ENCODE results near the gene TRIM26.

TRIM26 gene

DNA sequence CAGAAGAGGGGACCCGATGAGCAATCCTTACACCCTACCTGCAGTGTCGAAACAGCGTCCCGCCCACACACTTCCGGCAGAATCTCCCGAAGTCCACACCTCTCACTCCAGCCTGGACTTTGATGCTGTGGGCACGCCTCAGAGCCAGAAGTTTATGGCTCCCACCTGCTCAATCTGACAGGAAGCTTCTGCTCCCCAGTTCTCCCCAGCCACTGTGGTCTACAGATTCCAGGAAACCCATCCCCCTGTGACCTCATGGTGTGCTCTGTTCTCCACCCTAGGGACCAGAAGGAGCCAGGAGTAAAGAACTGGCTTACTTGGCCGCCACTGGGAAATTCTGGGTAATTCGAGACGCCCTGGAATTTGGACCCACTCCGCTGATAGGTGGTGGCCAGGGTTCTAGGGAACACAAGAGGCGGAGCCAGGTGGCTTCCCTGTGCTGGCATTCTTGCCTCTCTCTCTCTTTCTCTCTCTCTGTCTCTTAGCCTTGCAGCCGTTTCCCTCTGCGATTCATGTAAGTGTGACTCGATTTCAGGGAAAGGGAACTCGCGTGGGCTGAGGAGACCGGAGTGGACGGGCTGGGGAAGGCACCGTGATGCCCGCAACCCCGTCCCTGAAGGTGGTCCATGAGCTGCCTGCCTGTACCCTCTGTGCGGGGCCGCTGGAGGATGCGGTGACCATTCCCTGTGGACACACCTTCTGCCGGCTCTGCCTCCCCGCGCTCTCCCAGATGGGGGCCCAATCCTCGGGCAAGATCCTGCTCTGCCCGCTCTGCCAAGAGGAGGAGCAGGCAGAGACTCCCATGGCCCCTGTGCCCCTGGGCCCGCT is 49.9 kb downstream of the TRIM26 start, which contains the start of gene TRIM15:
TRIM15 (plus strand) TSS at position 457 of the 828 bp plus-strand sequence; CDS start at position 596, 139 bp downstream.
- TF ChIP-seq, protein P1, sequence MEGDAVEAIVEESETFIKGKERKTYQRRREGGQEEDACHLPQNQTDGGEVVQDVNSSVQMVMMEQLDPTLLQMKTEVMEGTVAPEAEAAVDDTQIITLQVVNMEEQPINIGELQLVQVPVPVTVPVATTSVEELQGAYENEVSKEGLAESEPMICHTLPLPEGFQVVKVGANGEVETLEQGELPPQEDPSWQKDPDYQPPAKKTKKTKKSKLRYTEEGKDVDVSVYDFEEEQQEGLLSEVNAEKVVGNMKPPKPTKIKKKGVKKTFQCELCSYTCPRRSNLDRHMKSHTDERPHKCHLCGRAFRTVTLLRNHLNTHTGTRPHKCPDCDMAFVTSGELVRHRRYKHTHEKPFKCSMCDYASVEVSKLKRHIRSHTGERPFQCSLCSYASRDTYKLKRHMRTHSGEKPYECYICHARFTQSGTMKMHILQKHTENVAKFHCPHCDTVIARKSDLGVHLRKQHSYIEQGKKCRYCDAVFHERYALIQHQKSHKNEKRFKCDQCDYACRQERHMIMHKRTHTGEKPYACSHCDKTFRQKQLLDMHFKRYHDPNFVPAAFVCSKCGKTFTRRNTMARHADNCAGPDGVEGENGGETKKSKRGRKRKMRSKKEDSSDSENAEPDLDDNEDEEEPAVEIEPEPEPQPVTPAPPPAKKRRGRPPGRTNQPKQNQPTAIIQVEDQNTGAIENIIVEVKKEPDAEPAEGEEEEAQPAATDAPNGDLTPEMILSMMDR (IDR thresholded peaks at IDR 0.05; ENCODE audit: control insufficient read depth, extremely low read depth, insufficient read depth): no peak
- H3K4me3 ChIP-seq (ENCODE audit: low read depth, low read length): no peak within 1 kb of the TSS
- no peak for DNase-seq (ENCODE audit: low read depth)

DNA sequence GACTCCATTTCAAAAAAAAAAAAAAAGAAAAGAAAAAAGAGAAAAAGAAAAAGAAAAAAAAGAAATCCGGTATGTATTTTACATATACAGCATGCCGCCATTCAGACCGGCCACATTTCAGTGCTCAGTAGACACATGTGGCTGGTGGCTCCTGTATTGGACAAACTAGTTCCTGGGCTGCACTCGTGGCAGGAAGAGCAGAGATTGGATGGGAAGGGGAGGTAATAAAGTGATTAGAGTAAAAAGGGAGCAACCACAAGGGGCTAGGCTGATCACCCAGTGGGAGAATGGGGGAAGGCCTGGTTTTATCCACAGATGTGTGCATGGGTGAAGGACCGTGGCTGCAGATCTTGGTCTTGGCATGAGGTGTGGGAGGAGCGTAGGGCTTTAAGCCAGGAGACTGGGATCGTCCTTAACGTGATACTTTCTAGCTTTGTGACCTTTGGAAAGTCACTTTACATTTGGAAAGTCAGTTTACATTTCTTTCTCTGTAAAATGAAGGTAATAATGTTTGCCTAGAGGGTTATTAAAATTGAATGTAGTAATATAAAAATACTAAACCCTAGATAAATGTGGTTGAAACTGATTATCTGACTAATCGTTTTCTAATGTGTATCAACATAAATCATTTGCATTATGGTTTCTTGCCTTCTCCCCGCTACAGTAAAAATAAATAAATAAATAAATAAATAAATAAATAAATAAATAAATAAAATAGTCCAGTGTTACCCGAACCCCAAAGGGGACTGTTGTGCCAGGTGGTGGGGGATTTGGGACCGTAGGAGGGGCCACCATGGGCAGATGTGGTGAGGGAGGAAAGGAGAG is 50.7 kb downstream of the TRIM26 start:
- TF ChIP-seq, protein P1 (IDR thresholded peaks at IDR 0.05; ENCODE audit: control insufficient read depth, extremely low read depth, insufficient read depth): no peak
- no peak for DNase-seq (ENCODE audit: low read depth)
- H3K4me3 ChIP-seq (ENCODE audit: low read depth, low read length): no peak overlapping the region

DNA sequence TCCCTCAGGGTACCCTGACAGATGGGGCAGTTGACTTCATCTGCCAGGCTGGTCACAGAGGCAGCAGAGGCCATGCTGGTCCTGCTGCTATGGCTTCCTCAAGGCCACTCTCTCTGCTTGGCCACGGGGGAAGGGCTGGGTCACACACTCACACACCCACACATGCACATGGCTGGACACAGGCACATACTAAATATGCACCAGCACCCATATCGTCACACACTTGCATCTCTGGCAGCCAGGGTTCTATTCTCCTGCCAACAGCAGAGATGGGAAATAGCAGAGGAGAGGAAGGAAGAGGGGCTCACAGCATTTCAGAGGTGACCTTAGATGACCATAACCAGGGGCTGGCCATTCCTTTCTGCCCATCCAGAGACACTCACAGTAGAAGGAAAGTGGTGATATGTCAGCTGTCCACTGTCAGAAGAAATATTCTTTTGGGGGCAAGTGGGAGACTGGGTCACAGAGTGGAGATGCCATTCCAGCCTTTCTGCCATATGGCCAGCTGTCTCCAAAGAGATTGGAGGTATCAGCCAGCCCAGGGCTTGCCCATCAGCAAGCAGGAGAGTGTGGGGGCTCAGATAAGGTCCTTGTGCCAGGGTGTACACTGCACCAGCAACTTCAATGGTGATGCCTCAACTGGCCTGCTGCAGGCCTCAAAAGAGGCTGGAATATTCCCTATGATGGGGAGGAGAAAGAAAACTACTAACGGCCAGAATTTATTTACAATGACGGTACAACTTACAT is 52.2 kb downstream of the TRIM26 start, which contains the start of gene TRIM10:
TRIM10 (minus strand) TSS at position 427 of the 747 bp plus-strand sequence; CDS start at position 74, 353 bp downstream.
- no peak for DNase-seq (ENCODE audit: low read depth)
- TF ChIP-seq, protein P1 (IDR thresholded peaks at IDR 0.05; ENCODE audit: control insufficient read depth, extremely low read depth, insufficient read depth): no peak
- H3K4me3 ChIP-seq (ENCODE audit: low read depth, low read length): no peak within 1 kb of the TSS

DNA sequence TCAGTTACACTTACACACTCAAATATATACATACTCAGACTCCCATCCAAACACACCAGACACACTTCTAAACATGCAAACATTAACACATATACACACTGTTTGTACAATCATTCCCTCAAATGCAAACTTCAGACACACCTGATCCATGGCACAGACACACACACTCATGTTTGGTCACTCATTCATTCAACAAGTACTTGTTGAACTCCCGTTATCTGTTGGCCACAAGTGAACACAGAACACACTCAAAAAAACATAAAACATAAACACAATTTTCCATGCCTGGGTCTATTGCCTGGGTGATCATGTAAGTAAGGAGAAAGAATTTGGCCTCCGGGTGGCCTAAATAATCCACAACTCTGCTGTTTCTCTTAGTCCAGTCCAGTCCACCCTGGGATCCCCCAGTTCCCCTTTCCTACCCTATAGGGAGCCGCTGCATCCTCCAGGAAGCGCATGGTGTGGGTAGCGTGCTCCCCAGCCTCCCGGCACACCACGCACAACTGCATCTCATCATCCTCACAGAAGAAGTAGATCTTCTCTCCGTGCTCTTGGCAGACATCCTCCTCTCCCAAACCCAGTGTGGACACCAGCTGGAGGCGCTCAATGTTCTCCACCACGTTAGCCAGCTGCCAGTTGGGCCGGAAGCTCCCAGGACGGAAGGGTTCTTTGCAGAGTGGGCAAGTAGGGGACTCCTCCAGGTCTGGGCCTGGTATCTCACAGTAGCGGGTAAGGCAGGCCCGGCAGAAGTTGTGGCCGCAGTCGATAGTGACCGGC is 53.0 kb downstream of the TRIM26 start:
- TF ChIP-seq, protein P1 (IDR thresholded peaks at IDR 0.05; ENCODE audit: control insufficient read depth, extremely low read depth, insufficient read depth): no peak
- no peak overlapping the region for H3K4me3 ChIP-seq (ENCODE audit: low read depth, low read length)
- no peak for DNase-seq (ENCODE audit: low read depth)

DNA sequence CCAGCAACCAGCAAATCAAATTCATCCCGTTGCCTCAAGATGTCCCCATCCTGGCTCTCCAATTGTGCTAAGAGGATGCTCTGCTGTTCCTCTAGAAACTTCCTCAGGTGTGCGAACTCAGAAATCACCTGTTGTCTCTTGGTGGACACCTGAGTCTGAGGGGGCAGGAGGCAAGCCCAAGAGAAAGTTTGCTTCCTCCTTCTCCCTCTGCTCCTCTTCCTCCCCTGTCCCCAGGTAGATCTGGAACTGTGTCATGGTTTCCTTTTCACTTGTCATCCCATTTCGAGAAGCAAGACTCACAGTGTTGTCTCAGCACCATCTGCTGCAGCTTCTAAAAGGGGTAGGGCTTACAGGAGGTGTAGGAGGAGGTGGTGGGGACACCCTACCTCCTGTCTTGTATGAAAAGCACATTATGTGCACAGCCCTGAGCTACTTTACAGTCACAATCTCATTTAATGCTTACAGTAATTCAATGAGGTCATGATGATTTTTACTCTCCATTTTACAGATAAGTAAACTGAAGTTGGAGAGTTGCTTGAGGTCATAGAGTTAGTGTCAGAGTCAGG is 54.6 kb downstream of the TRIM26 start:
- no peak for DNase-seq (ENCODE audit: low read depth)
- no peak overlapping the region for H3K4me3 ChIP-seq (ENCODE audit: low read depth, low read length)
- TF ChIP-seq, protein P1 (IDR thresholded peaks at IDR 0.05; ENCODE audit: control insufficient read depth, extremely low read depth, insufficient read depth): no peak
